Erythroblast (primary cell): ENCODE data around the gene AGAP1.

Source experiments
- GATA1 ChIP-seq: IDR thresholded peaks from 2 replicates; pipeline ENCODE4 v1.6.1; 2011; ENCODE audit warnings: low read depth, mild to moderate bottlenecking, control low read depth, low read length, moderate library complexity
- POLR2A ChIP-seq: IDR thresholded peaks from 2 replicates; pipeline ENCODE4 v1.6.1; 2011; ENCODE audit warnings: mild to moderate bottlenecking, low read length

- TF ChIP-seq POLR2A (no peak), GATA1 (no peak)
These were observed 8.5 kb upstream of the AGAP1 start for GRCh38 chr2:235485362-235485761.
